Osteoblast (primary cell): Measurements from ENCODE around the gene TMEM151B. TPM values are rescaled to one million over a fixed set of nuclear protein-coding genes. Genes with fewer than 3 reads are reported as not detected.

Source experiments
- DNase-seq: peaks from one replicate; pipeline ENCODE4 v3.0.0; 2011; ENCODE audit warnings: low spot score, mixed read lengths; ENCODE audit not compliant: insufficient read length; ENCODE audit errors: missing footprints
- H2AFZ ChIP-seq: 2 replicates; pipeline ENCODE4 v1.6.0; 2011; ENCODE audit warnings: mild to moderate bottlenecking, low read length
- H3K27ac ChIP-seq: 2 replicates; pipeline ENCODE4 v1.5.1; 2011; ENCODE audit warnings: mild to moderate bottlenecking, low read depth, low read length, moderate library complexity
- H3K27me3 ChIP-seq: 2 replicates; pipeline ENCODE4 v1.6.0; 2012; ENCODE audit warnings: mild to moderate bottlenecking, control low read depth, inconsistent platforms, low read length, moderate library complexity; ENCODE audit not compliant: insufficient read depth
- H3K36me3 ChIP-seq: 2 replicates; pipeline ENCODE4 v1.5.1; 2011; ENCODE audit warnings: mild to moderate bottlenecking, low read length, control low read depth, moderate library complexity; ENCODE audit not compliant: insufficient read depth
- H3K4me1 ChIP-seq: 2 replicates; pipeline ENCODE4 v1.5.1; 2011; ENCODE audit warnings: mild to moderate bottlenecking, low read length, control low read depth, moderate library complexity; ENCODE audit not compliant: insufficient read depth
- H3K4me2 ChIP-seq: 2 replicates; pipeline ENCODE4 v1.6.0; 2011; ENCODE audit warnings: mild to moderate bottlenecking, low read length; ENCODE audit not compliant: insufficient read depth
- H3K4me3 ChIP-seq: fragments of 200-600 bp; sonication (generic); 3 replicates; pipeline ENCODE4 v1.5.1; 2012; ENCODE audit warnings: mild to moderate bottlenecking, low read length, inconsistent platforms; ENCODE audit not compliant: insufficient read depth
- H3K79me2 ChIP-seq: 2 replicates; pipeline ENCODE4 v1.6.0; 2012; ENCODE audit warnings: mild to moderate bottlenecking, low read length, control low read depth, inconsistent platforms; ENCODE audit not compliant: insufficient read depth
- H3K9me3 ChIP-seq: 2 replicates; pipeline ENCODE4 v1.5.1; 2011; ENCODE audit warnings: low read depth, low read length, control low read depth
- H4K20me1 ChIP-seq: 2 replicates; pipeline ENCODE4 v1.6.0; 2012; ENCODE audit warnings: mild to moderate bottlenecking, low read length, control low read depth; ENCODE audit not compliant: insufficient read depth
- total RNA-seq: library from RNA; depleted of rRNA; stranded (reverse); fragments of >200 nt; gene quantifications from 2 replicates; pipeline ENCODE4 v1.2.3, GENCODE V29; 2012
- TF ChIP-seq, protein P1 (sequence below): IDR thresholded peaks from 2 replicates; pipeline ENCODE4 v1.5.1; 2011; ENCODE audit warnings: mild to moderate bottlenecking, low read depth, low read length, moderate library complexity; ENCODE audit errors: extremely low read depth

The TMEM151B gene
- total RNA-seq, 1 donor: not detected

DNA sequence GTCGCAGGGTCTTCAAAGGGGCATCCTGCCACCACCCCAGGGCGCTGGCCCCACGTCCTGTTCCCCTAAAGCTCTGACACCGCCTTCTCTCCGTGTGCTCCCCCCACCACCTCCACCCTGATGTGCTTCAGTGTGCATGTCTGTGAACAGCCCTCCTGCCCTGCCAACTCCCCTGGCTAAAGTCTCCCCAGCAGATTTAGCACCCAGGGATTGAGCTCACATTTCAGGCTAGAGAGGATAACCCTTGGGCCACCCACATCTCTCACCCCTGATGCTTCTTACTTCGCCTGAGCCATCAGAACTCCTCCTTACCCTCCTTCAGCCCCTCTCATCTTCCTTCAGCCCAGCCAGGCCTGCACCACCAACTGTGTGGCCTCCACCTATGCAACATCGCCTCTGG lies 7.5 kb downstream of the TMEM151B start:
- Histone ChIP-seq H3K27ac (no peak overlapping the region), H4K20me1 (no peaks in the 10 kb centered on the region), H3K4me3 (no peak overlapping the region), H3K27me3 (peaks cover 25% of the 10 kb centered on the region), H3K4me1 (no peaks in the 10 kb centered on the region), H3K9me3 (no peaks in the 10 kb centered on the region), H3K4me2 (no peak overlapping the region), H3K79me2 (no peaks in the 10 kb centered on the region), H2AFZ (no peak overlapping the region), H3K36me3 (no peaks in the 10 kb centered on the region)
- DNase-seq: peak; percentile 83
- TF ChIP-seq, protein P1, sequence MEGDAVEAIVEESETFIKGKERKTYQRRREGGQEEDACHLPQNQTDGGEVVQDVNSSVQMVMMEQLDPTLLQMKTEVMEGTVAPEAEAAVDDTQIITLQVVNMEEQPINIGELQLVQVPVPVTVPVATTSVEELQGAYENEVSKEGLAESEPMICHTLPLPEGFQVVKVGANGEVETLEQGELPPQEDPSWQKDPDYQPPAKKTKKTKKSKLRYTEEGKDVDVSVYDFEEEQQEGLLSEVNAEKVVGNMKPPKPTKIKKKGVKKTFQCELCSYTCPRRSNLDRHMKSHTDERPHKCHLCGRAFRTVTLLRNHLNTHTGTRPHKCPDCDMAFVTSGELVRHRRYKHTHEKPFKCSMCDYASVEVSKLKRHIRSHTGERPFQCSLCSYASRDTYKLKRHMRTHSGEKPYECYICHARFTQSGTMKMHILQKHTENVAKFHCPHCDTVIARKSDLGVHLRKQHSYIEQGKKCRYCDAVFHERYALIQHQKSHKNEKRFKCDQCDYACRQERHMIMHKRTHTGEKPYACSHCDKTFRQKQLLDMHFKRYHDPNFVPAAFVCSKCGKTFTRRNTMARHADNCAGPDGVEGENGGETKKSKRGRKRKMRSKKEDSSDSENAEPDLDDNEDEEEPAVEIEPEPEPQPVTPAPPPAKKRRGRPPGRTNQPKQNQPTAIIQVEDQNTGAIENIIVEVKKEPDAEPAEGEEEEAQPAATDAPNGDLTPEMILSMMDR: no peak

- TF ChIP-seq, protein P1: no peak
- Histone ChIP-seq H3K27me3 (peaks cover 24% of the 10 kb centered on the region), H2AFZ (no peak overlapping the region), H3K79me2 (no peaks in the 10 kb centered on the region), H3K4me3 (no peak overlapping the region), H3K4me1 (no peaks in the 10 kb centered on the region), H3K27ac (no peak overlapping the region), H4K20me1 (no peaks in the 10 kb centered on the region), H3K9me3 (no peaks in the 10 kb centered on the region), H3K36me3 (no peaks in the 10 kb centered on the region), H3K4me2 (no peak overlapping the region)
- DNase-seq: no peak
Measured at GRCh38 chr6:44278315-44278714, 8.1 kb downstream of the TMEM151B start.

DNA sequence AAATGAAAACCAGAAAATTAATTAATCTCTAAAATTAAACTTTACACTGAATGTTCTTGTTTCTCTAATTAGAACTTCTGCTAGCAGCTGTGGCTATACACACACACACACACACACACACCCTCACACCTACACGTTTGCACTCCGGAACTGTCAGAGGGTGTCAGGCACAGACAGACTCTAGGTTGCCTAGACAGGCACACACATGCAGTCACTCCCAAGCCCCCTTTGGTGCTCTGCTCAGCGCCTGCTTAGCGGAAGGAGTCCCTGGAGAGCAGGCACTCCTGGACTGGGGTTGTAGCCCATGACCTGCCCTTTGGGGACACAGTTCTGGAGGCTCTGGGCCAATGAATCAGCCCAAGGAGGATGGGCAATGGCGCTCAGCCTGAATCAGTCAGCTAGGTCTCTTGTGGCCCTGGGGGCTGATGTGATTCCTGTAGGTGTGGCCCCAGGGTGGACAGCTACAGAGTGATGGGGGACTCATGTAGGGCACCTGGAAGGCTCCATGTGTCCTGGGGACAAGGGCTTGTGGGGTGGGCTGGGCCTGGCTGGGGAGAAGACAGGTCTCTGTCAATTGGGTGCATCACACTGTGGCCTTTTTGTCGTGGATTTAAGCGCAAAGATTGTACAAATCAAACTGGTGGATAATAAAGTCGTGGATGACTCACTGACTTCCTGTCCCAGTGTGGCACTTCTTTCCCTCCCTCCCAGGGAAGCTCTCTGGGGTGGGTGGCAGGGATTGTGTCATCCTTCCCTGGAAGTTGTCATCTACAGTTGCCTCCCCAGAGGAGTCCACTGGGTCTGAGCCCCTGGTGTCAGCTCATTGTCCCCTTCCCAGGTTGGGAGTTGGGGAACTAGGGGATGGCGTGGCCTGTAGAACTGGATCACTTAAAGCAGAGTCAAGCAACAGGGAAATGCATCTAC lies 8.8 kb downstream of the TMEM151B start:
- no peak overlapping the region for H3K4me2 ChIP-seq
- H2AFZ ChIP-seq: no peak overlapping the region
- H3K27ac ChIP-seq: no peak overlapping the region
- no peak overlapping the region for H3K4me3 ChIP-seq
- peaks cover 28% of the 10 kb centered on the region for H3K27me3 ChIP-seq
- H3K9me3 ChIP-seq: no peaks in the 10 kb centered on the region
- no peaks in the 10 kb centered on the region for H3K4me1 ChIP-seq
- H4K20me1 ChIP-seq: no peaks in the 10 kb centered on the region
- no peaks in the 10 kb centered on the region for H3K36me3 ChIP-seq
- no peaks in the 10 kb centered on the region for H3K79me2 ChIP-seq
- TF ChIP-seq, protein P1: no peak
- no peak for DNase-seq

DNA sequence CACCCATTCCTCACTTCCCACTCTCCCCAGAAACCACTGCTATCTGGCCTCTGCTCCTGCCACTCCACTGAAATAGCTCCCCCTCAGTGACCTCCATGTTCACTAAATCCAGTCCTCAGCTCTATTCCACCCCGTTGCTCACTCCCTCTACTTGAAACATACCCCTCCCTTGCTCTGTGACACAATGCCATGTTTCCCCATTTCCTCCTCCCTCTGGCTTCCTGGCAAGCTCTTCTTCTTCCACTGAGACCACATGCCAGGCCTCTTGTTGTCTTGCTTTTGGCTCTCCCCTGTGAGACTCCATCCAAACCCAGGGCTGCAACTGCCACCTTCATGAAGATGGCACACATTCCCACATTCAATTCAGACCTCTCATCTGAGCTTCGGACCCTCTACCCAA lies 13.9 kb downstream of the TMEM151B start:
- TF ChIP-seq, protein P1: no peak
- no peak overlapping the region for H3K4me3 ChIP-seq
- no peaks in the 10 kb centered on the region for H3K4me1 ChIP-seq
- DNase-seq: no peak
- no peak overlapping the region for H2AFZ ChIP-seq
- H3K9me3 ChIP-seq: no peaks in the 10 kb centered on the region
- H3K4me2 ChIP-seq: no peak overlapping the region
- peaks cover 23% of the 10 kb centered on the region for H3K27me3 ChIP-seq
- no peaks in the 10 kb centered on the region for H4K20me1 ChIP-seq
- no peaks in the 10 kb centered on the region for H3K79me2 ChIP-seq
- H3K36me3 ChIP-seq: no peaks in the 10 kb centered on the region
- no peak overlapping the region for H3K27ac ChIP-seq
